ENCODE measurements around the gene MAB21L4.

Gene MAB21L4

DNA sequence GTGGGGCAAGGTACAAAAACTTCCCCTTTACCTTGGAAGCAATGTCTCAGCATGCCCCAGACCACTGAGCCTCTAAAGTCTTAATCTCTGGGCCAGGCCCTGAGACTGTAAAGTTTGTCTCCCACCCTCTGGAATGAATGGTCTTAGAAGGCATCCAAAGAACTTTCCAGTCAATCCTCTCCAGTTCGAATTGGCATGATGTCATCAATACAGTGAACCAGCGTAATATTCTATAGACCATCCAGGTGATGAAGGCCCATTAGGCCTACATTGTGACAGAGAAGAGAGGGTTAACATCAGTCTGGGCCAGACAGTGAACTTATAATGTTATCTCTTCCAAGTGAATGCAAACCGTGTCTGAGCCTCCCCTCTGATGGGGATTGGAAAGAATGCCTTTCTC, 11.2 kb downstream of the MAB21L4 start:
- no peak for DNase-seq (ENCODE audit: low read depth in 4 of 4, low spot score in 1 of 4)

DNA sequence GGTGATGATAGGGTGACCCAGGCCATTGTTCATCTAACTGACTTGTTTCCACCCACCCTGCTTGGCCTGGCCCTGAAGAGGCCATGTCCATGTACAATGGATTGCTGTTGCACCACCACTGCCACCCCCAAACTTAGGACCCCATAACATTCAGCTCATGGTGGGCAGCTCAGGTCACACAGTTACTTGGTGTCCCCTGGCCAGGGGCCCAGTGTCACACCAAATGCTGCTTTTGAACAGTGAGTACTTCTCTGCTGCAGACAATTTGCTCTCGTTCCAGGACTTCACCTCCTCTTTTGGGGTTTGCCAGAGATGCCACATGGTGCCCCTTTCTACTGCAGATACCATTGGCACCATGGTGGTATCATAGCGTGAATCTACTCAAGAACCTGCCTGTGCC, 11.7 kb downstream of the MAB21L4 start:
- DNase-seq (ENCODE audit: low read depth in 4 of 4, low spot score in 1 of 4): no peak

DNA sequence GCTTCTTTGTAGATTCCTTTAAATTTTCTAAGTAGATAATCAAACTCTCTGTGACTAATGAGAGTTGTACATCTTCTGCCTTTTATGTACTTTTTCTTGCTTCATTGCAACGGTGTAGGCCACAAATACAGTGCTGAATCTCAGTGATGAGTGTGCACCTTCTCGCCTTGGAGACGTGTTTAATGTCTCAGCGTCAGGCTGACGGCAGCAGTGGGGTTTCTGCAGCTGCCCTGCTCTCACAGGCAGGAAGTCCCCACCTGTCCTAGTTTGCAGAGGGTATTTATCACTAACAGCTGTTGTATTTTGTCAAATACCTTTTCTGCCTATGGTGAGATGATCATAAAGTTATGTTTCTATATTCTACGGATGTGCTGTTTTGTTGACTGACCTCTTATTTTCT, 14.0 kb downstream of the MAB21L4 start:
- no peak for DNase-seq (ENCODE audit: low read depth in 4 of 4, low spot score in 1 of 4)

DNA sequence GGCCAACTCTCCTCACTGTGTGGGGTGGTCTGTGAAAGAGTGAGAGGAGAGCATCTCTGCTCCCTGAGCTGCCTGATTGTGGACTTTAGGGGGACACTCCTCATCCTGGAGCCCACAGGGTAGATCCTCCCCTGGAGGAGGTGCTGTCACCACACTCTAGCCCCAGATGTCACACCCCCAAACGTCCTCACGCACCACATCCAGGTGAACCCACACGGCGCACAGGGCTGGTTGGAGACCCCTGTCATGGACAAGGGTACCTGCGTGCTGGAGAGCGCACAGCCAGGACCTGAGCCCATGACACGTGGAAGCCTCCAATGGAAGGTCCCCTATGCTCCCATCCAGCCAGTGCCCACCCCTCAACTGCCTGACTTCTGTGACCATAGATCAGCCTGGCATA, 16.9 kb downstream of the MAB21L4 start:
- no peak for DNase-seq (ENCODE audit: low read depth in 4 of 4, low spot score in 1 of 4)

DNA sequence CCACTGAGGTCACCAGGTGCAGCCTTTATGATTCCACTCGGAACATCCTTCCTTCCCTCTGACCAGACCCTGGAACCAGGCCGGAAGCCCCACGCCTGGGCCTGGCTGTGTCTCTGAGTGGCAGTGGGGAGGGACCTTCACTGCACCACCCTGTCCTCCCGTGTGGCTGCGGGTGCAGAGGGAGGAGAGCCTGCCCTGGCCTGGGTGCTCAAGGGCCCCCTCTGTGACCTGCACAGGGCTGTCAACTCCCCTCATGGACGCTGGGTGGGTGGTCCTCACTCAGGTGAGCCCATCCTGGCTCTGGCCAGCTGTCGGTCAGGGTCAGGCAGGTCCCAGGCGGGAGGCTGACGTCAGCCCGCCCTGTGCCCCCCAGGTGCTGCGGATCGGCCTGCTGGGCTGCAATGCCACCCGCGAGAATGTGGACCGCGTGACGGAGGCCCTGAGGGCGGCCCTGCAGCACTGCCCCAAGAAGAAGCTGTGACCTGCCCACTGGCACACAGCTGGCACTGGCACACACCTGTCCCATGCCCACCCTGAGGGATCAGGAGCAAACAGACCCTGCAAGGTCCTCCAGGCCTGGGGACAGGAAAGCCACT, 17.5 kb downstream of the MAB21L4 start:
- no peak for DNase-seq (ENCODE audit: low read depth in 4 of 4, low spot score in 1 of 4)

DNA sequence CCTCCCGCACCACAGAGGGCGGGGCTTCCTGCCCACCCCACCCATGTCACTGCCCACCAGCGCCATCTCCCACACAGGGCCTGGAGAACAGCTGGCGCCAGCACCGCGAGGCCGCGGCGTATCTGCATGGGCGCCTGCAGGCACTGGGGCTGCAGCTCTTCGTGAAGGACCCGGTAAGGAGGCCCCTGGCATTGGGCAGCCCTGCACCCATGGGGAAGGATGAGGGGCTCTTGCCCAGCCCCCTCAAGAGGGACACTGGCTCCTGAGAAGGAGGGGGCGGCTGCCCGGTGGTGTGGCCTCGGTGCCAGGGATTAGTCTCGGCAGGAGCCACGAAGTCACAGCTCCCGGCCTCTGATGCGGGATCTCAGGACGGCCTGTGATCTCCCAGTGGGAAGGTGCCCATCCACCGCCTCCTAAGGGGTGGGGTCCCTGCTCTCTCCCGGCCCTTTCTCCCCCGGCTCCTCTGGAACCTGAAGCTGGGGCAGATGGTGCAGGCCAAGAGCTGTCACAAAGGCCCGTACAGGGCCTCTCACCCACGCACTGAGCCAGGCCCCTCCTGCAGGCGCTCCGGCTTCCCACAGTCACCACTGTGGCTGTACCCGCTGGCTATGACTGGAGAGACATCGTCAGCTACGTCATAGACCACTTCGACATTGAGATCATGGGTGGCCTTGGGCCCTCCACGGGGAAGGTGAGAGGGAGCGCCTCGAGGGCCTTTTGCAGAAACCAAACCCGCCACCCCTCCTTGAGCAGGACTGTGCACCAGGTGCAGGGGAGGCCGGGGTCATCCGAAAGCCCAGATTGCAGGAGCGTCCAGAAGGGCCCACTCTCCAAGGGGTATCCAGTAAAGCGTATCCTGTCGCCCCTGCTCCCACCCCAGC, 18.3 kb downstream of the MAB21L4 start:
- no peak for DNase-seq (ENCODE audit: low read depth in 4 of 4, low spot score in 1 of 4)

DNA sequence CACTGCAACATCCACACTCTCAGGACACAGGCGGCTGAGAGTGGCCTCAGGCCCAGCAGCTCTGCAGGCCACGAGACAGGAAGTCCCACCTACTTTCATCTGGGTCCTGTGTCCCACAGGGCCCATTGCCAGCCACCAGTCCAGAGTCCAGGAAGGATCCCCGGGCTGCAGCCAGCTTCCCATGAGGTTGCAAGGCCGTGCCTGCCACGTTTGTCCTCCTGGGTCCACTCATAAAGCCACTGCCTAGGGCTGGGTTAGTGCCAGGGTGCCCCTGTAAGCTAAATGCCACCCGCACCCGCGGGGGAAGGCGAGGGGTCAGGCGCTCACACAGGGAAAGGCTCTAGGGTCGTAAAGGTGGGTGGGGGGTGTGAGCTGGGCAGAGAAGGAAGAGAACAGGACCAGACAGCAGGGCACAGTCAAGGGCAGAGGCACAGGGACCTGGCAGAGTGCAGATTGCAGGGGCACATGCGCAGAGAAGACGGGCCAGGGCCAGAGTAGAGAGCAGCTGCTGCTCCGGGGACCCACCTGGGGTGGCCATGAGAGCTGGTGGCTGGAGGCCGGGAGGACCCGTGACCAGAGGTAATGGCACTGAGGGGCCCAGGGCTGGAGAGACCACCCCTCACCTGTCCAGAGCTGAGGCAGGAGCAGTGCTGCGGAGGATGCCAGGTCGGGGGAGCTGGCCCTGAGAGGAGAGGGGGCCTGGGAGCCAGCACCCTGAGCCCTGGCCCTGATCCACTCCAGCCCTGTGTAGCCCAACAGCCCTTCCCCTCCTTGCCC, 19.3 kb downstream of the MAB21L4 start:
- DNase-seq (ENCODE audit: low read depth in 4 of 4, low spot score in 1 of 4): no peak

DNA sequence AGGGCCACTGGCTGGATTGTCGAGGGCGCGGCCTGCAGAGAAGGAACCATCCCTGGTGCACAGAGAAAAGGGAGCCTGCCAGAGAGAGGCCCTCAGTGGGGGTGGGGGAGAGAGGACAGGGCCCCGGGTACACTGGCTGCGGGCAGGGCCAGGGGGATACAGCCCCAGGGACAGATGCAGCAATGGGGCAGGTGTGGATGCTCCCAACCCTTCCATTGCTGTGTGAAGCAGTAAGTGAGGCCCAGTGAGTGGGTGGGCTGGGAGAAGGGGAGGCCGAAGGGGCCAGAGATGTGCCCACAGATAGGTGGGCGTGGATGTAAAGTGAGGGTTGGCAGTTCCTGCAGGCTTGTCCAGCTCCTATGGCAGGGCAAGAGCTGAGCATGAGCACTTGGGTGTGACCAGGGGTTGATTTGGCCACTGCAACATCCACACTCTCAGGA, 19.9 kb downstream of the MAB21L4 start:
- no peak for DNase-seq (ENCODE audit: low read depth in 4 of 4, low spot score in 1 of 4)

DNA sequence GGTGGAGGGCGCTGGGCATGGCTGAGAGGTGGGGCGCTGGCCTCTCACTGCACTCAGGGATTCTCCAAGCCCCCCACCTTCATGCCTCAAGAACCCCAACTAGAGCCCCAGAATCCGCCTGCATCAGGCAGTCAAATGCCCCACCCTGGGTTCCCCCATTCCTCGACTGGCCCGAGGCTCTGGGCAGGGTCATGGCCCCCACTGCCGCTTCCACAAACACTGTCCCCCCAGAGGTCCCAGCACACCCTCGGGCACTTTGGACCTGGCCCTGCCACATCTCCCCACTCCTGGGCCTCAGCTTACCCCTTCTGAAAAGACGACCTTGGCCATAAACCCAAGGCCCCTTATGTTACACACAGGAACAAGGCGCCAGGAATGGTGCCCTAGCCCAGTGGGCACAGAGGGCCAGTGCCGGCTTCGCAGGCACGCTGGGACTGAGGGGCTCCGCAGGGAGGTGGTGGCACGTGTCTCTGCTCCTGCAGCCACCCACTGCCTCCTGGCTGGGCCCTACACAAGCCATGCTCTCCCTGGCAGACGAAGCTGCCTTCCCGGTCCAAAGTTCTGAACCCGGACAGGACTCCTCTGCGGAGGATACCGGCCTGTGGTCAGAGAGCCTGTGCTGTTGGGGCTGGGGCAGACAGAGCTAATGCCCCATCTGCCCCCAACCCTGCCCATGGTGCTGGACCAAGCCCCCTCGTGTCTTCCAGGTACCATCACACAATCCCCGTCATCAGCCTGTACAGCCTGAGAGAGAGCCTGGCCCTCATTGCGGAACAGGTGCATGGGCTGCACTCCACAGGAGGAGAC, 20.5 kb downstream of the MAB21L4 start:
- DNase-seq (ENCODE audit: low read depth in 4 of 4, low spot score in 1 of 4): no peak

DNA sequence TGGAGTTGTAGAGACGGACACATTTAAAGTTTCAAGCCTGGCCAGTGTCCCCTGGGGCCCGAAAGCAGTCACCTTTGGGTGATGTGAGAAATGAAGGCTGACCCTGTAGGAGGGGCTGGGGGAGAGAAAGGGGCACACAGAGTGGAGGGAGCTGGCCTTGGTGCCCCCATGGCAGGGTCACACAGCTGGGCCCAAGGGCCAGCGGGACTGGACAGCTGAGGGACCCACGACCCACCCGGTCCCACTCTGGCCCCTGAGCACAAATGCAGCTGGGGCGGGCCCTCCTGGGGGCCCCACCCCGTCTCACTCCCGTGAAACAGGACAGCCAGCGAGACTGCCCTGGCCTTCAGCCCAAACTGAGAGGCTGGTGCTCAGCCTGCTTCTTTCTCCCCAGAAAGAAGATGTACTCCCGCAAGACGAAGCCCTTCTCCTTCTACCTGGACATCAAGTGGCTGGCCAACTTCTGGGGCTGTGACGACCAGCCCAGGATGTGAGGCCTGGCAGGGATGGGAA, 21.2 kb downstream of the MAB21L4 start:
- no peak for DNase-seq (ENCODE audit: low read depth in 4 of 4, low spot score in 1 of 4)

DNA sequence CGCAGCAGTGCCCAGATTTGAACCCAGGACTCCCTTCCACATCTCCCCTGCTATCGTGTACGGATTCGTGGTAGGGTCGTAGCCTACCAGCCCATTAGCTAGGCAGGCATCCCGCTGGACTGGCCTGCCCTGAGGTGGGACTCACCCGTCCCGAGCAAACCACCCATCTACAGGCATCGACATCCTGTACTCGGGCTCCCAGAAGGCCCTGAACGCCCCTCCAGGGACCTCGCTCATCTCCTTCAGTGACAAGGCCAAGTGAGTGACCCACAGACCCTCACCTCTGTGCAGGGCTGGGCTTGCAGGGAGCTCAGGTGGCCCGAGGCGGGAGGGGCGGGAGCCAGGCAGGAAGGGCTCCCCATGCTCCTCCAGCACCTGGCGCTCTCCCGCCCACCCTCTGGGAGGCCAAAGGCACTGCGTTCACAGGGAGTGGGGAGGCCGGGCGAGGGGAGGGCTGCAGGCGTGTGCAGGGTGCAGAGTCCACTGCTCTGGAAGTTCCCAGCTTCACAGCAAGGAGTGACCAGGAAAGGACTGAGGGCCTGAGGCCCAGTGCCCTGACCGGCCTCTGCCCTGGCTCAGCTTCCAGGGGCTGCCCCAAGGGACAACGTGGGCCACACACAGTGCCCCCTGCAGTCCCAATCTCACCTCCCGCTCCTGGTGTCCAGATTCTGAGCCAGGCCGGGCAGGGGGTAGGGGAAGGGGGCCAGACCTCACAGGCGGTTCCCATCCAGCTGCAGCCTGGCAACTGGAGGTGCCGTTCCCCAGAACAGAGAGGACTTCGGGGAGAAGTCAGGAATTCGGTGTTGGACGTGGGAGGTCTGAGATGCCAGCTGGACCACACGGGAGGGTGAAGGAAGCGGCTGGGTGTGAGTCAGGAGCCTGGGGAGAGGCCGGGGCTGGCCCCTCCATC, 21.9 kb downstream of the MAB21L4 start:
- no peak for DNase-seq (ENCODE audit: low read depth in 4 of 4, low spot score in 1 of 4)

DNA sequence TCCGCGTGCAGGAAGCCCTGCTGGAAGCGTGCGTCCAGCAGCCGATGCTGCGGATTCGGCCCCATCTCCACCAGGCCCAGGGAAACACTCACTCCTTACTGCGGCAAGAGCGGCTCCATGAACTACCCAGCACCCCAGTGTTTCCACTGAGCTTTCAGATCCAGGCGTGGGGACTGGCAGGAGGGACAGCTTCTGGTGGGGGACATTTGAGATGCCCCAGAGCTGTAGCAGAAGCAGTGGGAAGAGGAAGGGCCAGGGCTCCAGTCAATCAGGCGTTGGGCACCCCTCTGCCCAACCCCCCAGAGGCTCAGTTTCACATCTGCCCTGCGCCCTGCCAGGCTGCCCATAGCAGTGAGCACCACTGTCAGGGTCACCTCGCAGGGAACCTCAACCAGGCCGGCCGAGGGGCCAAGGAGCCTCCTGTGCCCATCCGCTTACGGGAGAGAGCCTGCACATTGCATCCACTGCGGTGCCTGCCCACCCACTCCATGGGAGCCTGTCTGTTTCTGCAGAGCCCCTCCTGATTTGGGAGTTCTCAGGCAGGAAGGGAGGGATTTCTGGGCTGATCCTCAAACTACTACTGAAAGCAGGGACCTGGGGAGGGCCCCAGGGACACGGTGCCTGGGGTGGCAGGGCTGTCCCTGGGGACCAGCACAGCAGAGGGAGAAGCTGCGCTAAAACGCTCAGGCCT, 22.7 kb downstream of the MAB21L4 start:
- no peak for DNase-seq (ENCODE audit: low read depth in 4 of 4, low spot score in 1 of 4)

DNA sequence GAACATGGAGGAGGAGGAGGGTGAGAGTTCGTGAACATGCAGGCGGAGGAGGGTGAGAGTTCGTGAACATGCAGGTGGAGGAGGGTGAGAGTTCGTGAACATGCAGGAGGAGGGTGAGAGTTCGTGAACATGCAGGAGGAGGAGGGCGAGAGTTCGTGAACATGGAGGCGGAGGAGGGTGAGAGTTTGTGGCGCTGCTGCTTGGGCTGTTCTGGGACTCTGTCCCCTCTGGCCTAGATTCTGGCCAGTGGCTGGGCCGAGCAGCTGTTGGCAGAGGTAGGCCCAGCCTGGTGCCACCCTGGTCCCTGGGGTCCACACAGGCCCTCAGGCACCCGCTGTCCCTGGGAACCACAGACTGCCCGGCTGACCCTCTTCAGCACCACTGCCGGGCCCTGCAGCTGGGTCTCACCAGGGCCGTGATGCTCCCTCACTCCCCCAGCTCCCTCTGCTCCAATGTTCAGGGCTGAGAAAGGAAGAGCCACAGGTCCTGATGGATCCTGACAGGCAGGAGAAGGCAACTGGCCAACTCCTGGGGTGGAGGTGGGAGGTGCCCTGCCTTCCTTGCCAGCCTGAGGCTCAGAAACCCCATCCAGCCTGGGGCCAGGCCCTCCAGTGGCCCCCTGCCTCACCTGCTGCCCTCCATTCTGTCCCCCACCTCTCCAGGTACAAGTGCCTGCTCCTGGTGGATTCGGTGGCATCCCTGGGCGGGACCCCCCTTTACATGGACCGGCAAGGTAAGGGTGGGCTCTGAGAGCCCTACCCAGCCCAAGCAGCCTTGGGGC, 23.4 kb downstream of the MAB21L4 start:
- DNase-seq (ENCODE audit: low read depth in 4 of 4, low spot score in 1 of 4): no peak

DNA sequence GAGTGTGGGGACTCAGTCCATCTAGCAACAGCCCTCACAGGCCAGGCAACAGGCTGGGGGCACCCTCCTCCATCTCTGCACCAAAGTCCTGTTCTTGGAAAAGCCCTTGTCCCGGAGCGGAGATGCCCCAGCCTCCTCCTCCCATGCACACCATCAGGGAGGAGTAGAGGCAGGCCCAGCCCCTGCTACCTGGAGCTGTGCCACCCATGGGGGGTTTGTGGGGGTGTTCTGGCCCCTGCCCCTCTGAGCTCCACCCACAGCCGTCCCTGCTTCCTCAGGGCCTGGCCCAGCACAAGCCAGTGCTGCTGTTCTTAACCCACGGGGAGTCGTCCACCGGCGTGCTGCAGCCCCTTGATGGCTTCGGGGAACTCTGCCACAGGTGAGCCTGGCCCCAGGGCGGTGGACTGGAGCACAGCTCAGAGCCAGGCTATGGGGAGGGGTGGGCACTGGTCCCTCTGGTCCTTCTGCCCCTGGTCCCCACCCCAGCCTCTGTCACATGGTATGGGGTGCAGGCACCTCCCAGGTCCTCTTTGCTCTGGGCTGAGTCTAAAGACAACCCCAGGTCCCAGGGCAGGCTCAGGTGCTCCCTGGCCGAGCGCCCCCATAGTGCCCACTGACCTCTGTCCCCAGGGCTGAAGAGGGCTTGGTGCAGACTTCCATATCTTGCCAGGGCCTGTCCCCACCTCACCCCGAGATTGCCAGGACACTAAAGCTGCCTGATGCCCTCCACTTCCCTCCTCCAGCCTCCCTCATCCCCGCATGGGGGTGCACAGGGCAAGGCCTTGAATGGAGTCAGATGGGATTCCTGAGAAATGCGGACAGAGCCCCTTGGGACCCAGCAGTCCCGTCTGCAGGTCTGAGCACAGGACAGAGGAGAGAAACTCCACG, 24.6 kb downstream of the MAB21L4 start:
- no peak for DNase-seq (ENCODE audit: low read depth in 4 of 4, low spot score in 1 of 4)

DNA sequence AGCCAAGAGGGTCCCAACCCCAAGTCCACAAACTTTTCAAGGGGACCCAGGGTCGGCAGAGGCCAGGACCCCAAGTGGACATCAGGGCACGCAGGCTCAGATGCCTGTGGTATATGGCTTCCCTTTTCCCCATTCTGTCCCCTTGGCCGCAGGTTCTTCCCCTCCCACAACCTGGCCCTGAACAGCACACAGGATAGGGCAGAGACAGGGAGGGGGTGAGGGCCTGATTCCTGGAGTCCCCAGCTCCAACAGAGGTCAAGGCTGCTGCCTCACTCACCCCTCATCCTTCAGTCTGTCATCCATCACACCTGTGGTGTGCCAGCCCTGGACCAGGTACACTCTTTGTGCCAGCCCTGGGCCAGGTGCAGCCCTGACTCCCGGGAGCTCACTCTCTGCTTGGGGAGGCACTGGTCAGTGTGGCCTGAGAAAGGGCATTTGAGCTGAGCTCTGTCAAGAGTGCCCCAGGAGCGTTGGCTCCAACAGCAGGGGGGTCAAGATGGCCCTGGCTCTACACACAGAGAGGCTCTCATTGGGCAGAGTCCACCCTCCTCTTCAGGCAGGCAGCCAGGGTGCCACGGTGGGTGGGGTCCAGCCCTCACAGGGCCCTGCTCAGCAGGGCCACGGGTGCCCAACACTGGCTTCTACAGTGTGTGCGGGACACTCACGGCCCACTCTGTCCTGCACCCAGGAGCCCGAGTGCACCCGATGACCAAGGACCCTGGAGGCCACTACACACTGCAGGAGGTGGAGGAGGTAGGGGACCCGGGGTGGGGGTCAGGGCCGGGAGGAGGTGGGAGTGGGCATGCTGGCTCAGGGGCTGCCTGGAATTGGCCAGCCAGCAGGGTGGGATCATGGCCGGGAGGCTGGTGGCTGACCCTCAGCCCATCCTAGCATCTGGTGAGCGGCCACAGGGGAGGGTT, 25.7 kb downstream of the MAB21L4 start:
- DNase-seq (ENCODE audit: low read depth in 4 of 4, low spot score in 1 of 4): no peak

All from stimulated activated CD4-positive, alpha-beta T cell treated with anti-CD3 and anti-CD28 coated beads, Interleukin-1b, Interleukin-23, amount 100 ng/mL, for 24 hours (primary cell).